IPS DF 4.7 (cell line): ENCODE results near the gene ECD.

Source experiments
- DNase-seq: peaks from one replicate; pipeline ENCODE4 v3.0.0-alpha.2; 2013; ENCODE audit warnings: low spot score; ENCODE audit errors: extremely low read depth

Gene ECD

GRCh38 chr10:73167783-73168464, at the start of gene ECD, which contains the start of gene FAM149B1:
ECD (minus strand) TSS chr10:73168008; CDS start chr10:73163937, 4,071 bp downstream.
FAM149B1 (plus strand) TSS chr10:73168119; CDS start chr10:73168340, 221 bp downstream.
- DNase-seq: peak; percentile 86

GRCh38 chr10:73215749-73216148, 47.9 kb upstream of the ECD start:
- DNase-seq: no peak

- no peak for DNase-seq
Measured at GRCh38 chr10:73211106-73211811, 43.5 kb upstream of the ECD start.

- DNase-seq: no peak
Measured at GRCh38 chr10:73210395-73211105, 42.7 kb upstream of the ECD start.

- DNase-seq: no peak
Measured at GRCh38 chr10:73209705-73210104, 41.9 kb upstream of the ECD start.

GRCh38 chr10:73207883-73208282, 40.1 kb upstream of the ECD start:
- no peak for DNase-seq

GRCh38 chr10:73206385-73206784, 38.6 kb upstream of the ECD start:
- no peak for DNase-seq

GRCh38 chr10:73205890-73206289, 38.1 kb upstream of the ECD start:
- DNase-seq: no peak

- no peak for DNase-seq
Measured at GRCh38 chr10:73205081-73205480, 37.3 kb upstream of the ECD start.

GRCh38 chr10:73190188-73190587, 22.4 kb upstream of the ECD start:
- no peak for DNase-seq

GRCh38 chr10:73186266-73186665, 18.5 kb upstream of the ECD start:
- DNase-seq: no peak

GRCh38 chr10:73183667-73184281, 16.0 kb upstream of the ECD start:
- DNase-seq: no peak

- no peak for DNase-seq
Measured at GRCh38 chr10:73182568-73182967, 14.8 kb upstream of the ECD start.

GRCh38 chr10:73174148-73174925, 6.5 kb upstream of the ECD start:
- no peak for DNase-seq

- no peak for DNase-seq
Measured at GRCh38 chr10:73172867-73173266, 5.1 kb upstream of the ECD start.

GRCh38 chr10:73169320-73169719, 1.5 kb upstream of the ECD start:
- no peak for DNase-seq

GRCh38 chr10:73168465-73168803, 626 bp upstream of the ECD start:
- DNase-seq: no peak

GRCh38 chr10:73167458-73167782, 388 bp downstream of the ECD start:
- DNase-seq: no peak

GRCh38 chr10:73166972-73167371, 836 bp downstream of the ECD start:
- no peak for DNase-seq

GRCh38 chr10:73163096-73163495, 4.7 kb downstream of the ECD start:
- DNase-seq: no peak

- DNase-seq: no peak
Measured at GRCh38 chr10:73161662-73162061, 6.1 kb downstream of the ECD start.
